ENCODE results near the gene MRGPRE.

DNA sequence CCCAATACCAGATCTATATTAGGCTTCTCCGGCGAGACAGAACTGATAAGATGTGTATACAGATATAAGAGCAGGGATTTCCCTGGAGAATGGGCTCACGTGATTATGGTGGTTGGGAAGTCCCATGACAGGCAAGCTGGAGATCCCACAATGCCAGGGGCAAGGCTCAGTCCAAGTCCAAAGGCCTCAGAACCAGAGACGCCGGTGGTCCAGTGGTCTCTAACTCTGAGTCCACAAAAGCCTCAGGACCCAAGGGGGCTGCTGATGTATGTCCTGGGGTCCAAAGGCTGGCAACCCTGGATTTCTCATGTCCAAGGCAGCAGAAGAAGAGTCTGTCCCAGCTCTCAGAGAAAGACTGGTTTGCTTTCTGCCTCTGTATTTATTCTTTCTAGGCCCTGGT lies 51.3 kb downstream of the MRGPRE start:
- no peak for TF ChIP-seq FOXP2 (optimal IDR thresholded peaks at IDR 0.05; ENCODE audit: borderline replicate concordance, extremely low read depth, extremely low read length, insufficient read depth)
- TF ChIP-seq POLR2AphosphoS5 (IDR thresholded peaks at IDR 0.05; ENCODE audit: low read depth, low read length) = no peak
- TF ChIP-seq, protein P1, sequence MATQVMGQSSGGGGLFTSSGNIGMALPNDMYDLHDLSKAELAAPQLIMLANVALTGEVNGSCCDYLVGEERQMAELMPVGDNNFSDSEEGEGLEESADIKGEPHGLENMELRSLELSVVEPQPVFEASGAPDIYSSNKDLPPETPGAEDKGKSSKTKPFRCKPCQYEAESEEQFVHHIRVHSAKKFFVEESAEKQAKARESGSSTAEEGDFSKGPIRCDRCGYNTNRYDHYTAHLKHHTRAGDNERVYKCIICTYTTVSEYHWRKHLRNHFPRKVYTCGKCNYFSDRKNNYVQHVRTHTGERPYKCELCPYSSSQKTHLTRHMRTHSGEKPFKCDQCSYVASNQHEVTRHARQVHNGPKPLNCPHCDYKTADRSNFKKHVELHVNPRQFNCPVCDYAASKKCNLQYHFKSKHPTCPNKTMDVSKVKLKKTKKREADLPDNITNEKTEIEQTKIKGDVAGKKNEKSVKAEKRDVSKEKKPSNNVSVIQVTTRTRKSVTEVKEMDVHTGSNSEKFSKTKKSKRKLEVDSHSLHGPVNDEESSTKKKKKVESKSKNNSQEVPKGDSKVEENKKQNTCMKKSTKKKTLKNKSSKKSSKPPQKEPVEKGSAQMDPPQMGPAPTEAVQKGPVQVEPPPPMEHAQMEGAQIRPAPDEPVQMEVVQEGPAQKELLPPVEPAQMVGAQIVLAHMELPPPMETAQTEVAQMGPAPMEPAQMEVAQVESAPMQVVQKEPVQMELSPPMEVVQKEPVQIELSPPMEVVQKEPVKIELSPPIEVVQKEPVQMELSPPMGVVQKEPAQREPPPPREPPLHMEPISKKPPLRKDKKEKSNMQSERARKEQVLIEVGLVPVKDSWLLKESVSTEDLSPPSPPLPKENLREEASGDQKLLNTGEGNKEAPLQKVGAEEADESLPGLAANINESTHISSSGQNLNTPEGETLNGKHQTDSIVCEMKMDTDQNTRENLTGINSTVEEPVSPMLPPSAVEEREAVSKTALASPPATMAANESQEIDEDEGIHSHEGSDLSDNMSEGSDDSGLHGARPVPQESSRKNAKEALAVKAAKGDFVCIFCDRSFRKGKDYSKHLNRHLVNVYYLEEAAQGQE (IDR thresholded peaks at IDR 0.05; ENCODE audit: insufficient read depth in 1 of 2, low read depth in 2 of 2, low read length in 2 of 2) = no peak

All from PFSK-1 (cell line).